Stimulated activated CD8-positive, alpha-beta memory T cell treated with anti-CD3 and anti-CD28 coated beads, Interleukin-2, amount 100 ng/mL, for 48 hours (primary cell): ENCODE data around the gene ATXN8OS.
"Not testable (repeated sequence)": the region's sequence is repeated elsewhere in the genome, so short reads cannot be mapped to it uniquely, and the experiment has no call there.

Source experiments
- DNase-seq, 2 donors: peaks; one replicate each; pipeline ENCODE4 v3.0.0-alpha.2; 2020; ENCODE audit warnings: low read depth in 2 of 2

Gene ATXN8OS

GRCh38 chr13:70107498-70108281, at the start of gene ATXN8OS:
Gene ATXN8OS, plus strand, starts transcription at chr13:70107826.
- DNase-seq, result no peak

GRCh38 chr13:70080012-70080411, 27.6 kb upstream of the ATXN8OS start:
- DNase-seq, result no peak

GRCh38 chr13:70087247-70087646, 20.4 kb upstream of the ATXN8OS start:
- no peak for DNase-seq

GRCh38 chr13:70088926-70089325, 18.7 kb upstream of the ATXN8OS start:
- DNase-seq, result no peak

- no peak for DNase-seq
These were observed 17.4 kb upstream of the ATXN8OS start for GRCh38 chr13:70090036-70090723.

GRCh38 chr13:70098669-70099068, 9.0 kb upstream of the ATXN8OS start:
- no peak for DNase-seq

- DNase-seq, result no peak
These were observed 3.1 kb upstream of the ATXN8OS start for GRCh38 chr13:70104481-70104880.

- DNase-seq, result no peak
These were observed 515 bp upstream of the ATXN8OS start for GRCh38 chr13:70107125-70107497.

GRCh38 chr13:70108356-70109105, 905 bp downstream of the ATXN8OS start, which contains the start of gene KLHL1:
Gene KLHL1, minus strand, starts transcription at chr13:70108452. Its CDS starts 753 bp downstream, at chr13:70107699.
- no peak for DNase-seq

GRCh38 chr13:70117338-70117905, 9.8 kb downstream of the ATXN8OS start:
- DNase-seq, result no peak

- no peak for DNase-seq
These were observed 18.1 kb downstream of the ATXN8OS start for GRCh38 chr13:70125693-70126092.

- no peak for DNase-seq
These were observed 20.5 kb downstream of the ATXN8OS start for GRCh38 chr13:70128098-70128497.

- not testable (repeated sequence) for DNase-seq
These were observed 35.0 kb downstream of the ATXN8OS start for GRCh38 chr13:70142658-70143057.

GRCh38 chr13:70162141-70162540, 54.5 kb downstream of the ATXN8OS start:
- no peak for DNase-seq

GRCh38 chr13:70170689-70171088, 63.1 kb downstream of the ATXN8OS start:
- no peak for DNase-seq

- no peak for DNase-seq
These were observed 63.5 kb downstream of the ATXN8OS start for GRCh38 chr13:70171151-70171550.

- no peak for DNase-seq
These were observed 65.4 kb downstream of the ATXN8OS start for GRCh38 chr13:70172946-70173597.

GRCh38 chr13:70173598-70173959, 66.0 kb downstream of the ATXN8OS start:
- no peak for DNase-seq

- DNase-seq, result no peak
These were observed 70.7 kb downstream of the ATXN8OS start for GRCh38 chr13:70178346-70178745.
